ENCODE measurements around the gene MEGF10. TPM values are rescaled to one million over a fixed set of nuclear protein-coding genes. Genes with fewer than 3 reads are reported as not detected.

The MEGF10 gene
- total RNA-seq, 1 donor from 2014 or later = 0.63 TPM

Other genes starting within 250 kb of the MEGF10 start
- gene C5orf63, start 217.3 kb upstream of the MEGF10 start, total RNA-seq = 6.1 TPM
- gene PRRC1, start 226.8 kb downstream of the MEGF10 start, total RNA-seq = 59.8 TPM

Measured in mucosa of gallbladder (tissue), 1 donor.